ENCODE measurements around the gene GDF7.

DNA sequence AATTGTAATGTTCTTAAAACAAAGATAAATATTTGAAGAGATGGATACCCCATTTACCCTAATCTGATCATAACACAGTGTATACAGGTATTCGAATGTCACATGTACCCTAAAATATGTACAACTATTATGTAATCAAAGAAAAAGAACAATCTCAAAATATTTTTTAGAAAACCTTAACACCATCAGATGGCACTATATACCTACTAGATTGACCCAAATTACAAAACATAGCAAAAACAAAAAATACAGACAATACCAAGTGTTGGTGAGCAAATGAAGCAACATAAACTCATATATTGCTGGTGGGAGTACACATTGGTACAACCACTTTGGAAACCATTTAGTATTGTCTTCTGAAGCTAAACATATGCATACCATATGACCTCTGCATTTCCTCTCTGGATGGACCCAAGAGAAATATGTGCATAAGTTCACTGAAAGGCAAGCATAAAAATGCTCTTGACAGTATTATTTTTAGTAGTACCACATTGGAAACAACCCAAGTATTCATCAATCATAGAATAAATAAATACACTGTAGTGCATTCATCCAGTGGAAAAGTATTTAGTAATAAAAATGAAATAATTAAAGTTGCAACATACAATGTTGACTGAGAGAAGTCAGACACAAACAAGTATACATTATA is 55.8 kb downstream of the GDF7 start:
- TF ChIP-seq, protein P1, sequence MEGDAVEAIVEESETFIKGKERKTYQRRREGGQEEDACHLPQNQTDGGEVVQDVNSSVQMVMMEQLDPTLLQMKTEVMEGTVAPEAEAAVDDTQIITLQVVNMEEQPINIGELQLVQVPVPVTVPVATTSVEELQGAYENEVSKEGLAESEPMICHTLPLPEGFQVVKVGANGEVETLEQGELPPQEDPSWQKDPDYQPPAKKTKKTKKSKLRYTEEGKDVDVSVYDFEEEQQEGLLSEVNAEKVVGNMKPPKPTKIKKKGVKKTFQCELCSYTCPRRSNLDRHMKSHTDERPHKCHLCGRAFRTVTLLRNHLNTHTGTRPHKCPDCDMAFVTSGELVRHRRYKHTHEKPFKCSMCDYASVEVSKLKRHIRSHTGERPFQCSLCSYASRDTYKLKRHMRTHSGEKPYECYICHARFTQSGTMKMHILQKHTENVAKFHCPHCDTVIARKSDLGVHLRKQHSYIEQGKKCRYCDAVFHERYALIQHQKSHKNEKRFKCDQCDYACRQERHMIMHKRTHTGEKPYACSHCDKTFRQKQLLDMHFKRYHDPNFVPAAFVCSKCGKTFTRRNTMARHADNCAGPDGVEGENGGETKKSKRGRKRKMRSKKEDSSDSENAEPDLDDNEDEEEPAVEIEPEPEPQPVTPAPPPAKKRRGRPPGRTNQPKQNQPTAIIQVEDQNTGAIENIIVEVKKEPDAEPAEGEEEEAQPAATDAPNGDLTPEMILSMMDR (IDR thresholded peaks at IDR 0.05; ENCODE audit: poor library complexity) = no peak
- TF ChIP-seq EZH2 (IDR thresholded peaks at IDR 0.05; ENCODE audit: borderline replicate concordance) = no peak

Data from hepatocyte (in vitro differentiated cells).